ENCODE results near the gene PRR13.

DNA sequence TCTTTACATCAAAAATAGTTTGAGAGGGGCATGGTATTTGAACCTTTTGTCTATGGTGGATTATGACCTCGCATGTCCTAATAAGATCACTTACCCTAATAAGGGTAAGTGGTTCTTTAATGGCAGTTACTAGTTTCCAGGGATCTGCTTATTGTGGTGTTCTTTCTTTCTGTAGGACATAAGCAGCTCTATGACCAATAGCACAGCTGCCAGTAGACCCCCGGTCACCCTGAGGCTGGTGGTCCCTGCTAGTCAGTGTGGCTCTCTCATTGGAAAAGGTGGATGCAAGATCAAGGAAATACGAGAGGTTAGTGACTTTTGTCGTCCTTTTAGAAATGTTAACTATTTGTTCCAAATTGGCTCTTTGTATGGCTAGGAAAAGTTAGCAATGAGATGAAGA lies 17.6 kb downstream of the PRR13 start:
- TF ChIP-seq POLR2A (IDR thresholded peaks at IDR 0.05; ENCODE audit: low read depth, low read length) (no peak), TAF1 (IDR thresholded peaks at IDR 0.05; ENCODE audit: borderline replicate concordance, low read depth, low read length) (no peak)
